Dendritic cell treated with granulocyte-macrophage colony-stimulating factor and Interleukin-4, amounts not matched to agents 40 ng/mL and 50 ng/mL, for 4 days (primary cell): Measurements from ENCODE around the gene ROCK2.

Source experiments
- H3K27ac Mint-ChIP-seq: one replicate; pipeline ENCODE4 v1.8.0; 2022; ENCODE audit warnings: mild to moderate bottlenecking, mixed read lengths
- H3K27me3 Mint-ChIP-seq: one replicate; pipeline ENCODE4 v1.8.0; 2022; ENCODE audit warnings: mild to moderate bottlenecking, mixed read lengths
- H3K36me3 Mint-ChIP-seq: one replicate; pipeline ENCODE4 v1.8.0; 2022; ENCODE audit warnings: low read depth, mixed read lengths
- H3K4me1 Mint-ChIP-seq: one replicate; pipeline ENCODE4 v1.8.0; 2022; ENCODE audit warnings: low read depth, mixed read lengths
- H3K4me3 Mint-ChIP-seq: one replicate; pipeline ENCODE4 v1.8.0; 2022; ENCODE audit warnings: mild to moderate bottlenecking, moderate library complexity, mixed read lengths
- H3K9me3 Mint-ChIP-seq: one replicate; pipeline ENCODE4 v1.8.0; 2022; ENCODE audit warnings: mixed read lengths
- intact Hi-C: fragments of 100-400 bp; cut with micrococcal nuclease; formaldehyde crosslinking; loops from one replicate; pipeline ENCODE4 v1.15.0; 2022

Gene ROCK2

GRCh38 chr2:11375689-11376027 lies 31.2 kb upstream of the ROCK2 start:
- Mint-ChIP-seq H3K4me1 (peaks cover 7% of the 10 kb centered on the region), H3K9me3 (no peaks in the 10 kb centered on the region), H3K4me3 (no peak overlapping the region), H3K27me3 (no peaks in the 10 kb centered on the region), H3K36me3 (no peaks in the 10 kb centered on the region), H3K27ac (no peak overlapping the region)
- intact Hi-C loops, result no loop called here

- Mint-ChIP-seq H3K4me3 (no peak overlapping the region), H3K27me3 (no peaks in the 10 kb centered on the region), H3K9me3 (no peaks in the 10 kb centered on the region), H3K36me3 (no peaks in the 10 kb centered on the region), H3K27ac (no peak overlapping the region), H3K4me1 (peaks cover 7% of the 10 kb centered on the region)
- intact Hi-C loops, result no loop called here
These were observed 30.7 kb upstream of the ROCK2 start for GRCh38 chr2:11375025-11375688.

GRCh38 chr2:11373096-11373495 lies 28.7 kb upstream of the ROCK2 start:
- no peaks in the 10 kb centered on the region for H3K9me3 Mint-ChIP-seq
- intact Hi-C loops, result no loop called here
- peaks cover 6% of the 10 kb centered on the region for H3K4me1 Mint-ChIP-seq
- no peaks in the 10 kb centered on the region for H3K27me3 Mint-ChIP-seq
- H3K4me3 Mint-ChIP-seq, result no peak overlapping the region
- no peak overlapping the region for H3K27ac Mint-ChIP-seq
- H3K36me3 Mint-ChIP-seq, result no peaks in the 10 kb centered on the region

- H3K4me1 Mint-ChIP-seq, result no peaks in the 10 kb centered on the region
- no peak overlapping the region for H3K27ac Mint-ChIP-seq
- H3K9me3 Mint-ChIP-seq, result no peaks in the 10 kb centered on the region
- no peaks in the 10 kb centered on the region for H3K36me3 Mint-ChIP-seq
- H3K4me3 Mint-ChIP-seq, result no peak overlapping the region
- H3K27me3 Mint-ChIP-seq, result no peaks in the 10 kb centered on the region
- intact Hi-C loops, result no loop called here
These were observed 26.9 kb upstream of the ROCK2 start for GRCh38 chr2:11371092-11371937.

- no peaks in the 10 kb centered on the region for H3K9me3 Mint-ChIP-seq
- no peak overlapping the region for H3K27ac Mint-ChIP-seq
- H3K36me3 Mint-ChIP-seq, result no peaks in the 10 kb centered on the region
- H3K4me3 Mint-ChIP-seq, result no peak overlapping the region
- intact Hi-C loops, result no loop called here
- no peaks in the 10 kb centered on the region for H3K4me1 Mint-ChIP-seq
- no peaks in the 10 kb centered on the region for H3K27me3 Mint-ChIP-seq
These were observed 26.1 kb upstream of the ROCK2 start for GRCh38 chr2:11370377-11371091.

GRCh38 chr2:11368059-11368572 lies 23.7 kb upstream of the ROCK2 start:
- no peaks in the 10 kb centered on the region for H3K36me3 Mint-ChIP-seq
- no peaks in the 10 kb centered on the region for H3K27me3 Mint-ChIP-seq
- no peak overlapping the region for H3K27ac Mint-ChIP-seq
- intact Hi-C loops, result no loop called here
- H3K9me3 Mint-ChIP-seq, result no peaks in the 10 kb centered on the region
- no peaks in the 10 kb centered on the region for H3K4me1 Mint-ChIP-seq
- no peak overlapping the region for H3K4me3 Mint-ChIP-seq

- Mint-ChIP-seq H3K4me1 (no peaks in the 10 kb centered on the region), H3K9me3 (no peaks in the 10 kb centered on the region), H3K27me3 (no peaks in the 10 kb centered on the region), H3K36me3 (no peaks in the 10 kb centered on the region), H3K4me3 (no peak overlapping the region), H3K27ac (no peak overlapping the region)
- intact Hi-C loops, result no loop called here
These were observed 22.8 kb upstream of the ROCK2 start for GRCh38 chr2:11367170-11367730.

- Mint-ChIP-seq H3K4me1 (no peaks in the 10 kb centered on the region), H3K27me3 (no peaks in the 10 kb centered on the region), H3K36me3 (no peaks in the 10 kb centered on the region), H3K4me3 (no peak overlapping the region), H3K27ac (no peak overlapping the region), H3K9me3 (no peaks in the 10 kb centered on the region)
- intact Hi-C loops, result no loop called here
These were observed 21.9 kb upstream of the ROCK2 start for GRCh38 chr2:11366326-11366741.

GRCh38 chr2:11365096-11365879 lies 20.9 kb upstream of the ROCK2 start:
- Mint-ChIP-seq H3K36me3 (no peaks in the 10 kb centered on the region), H3K27ac (no peak overlapping the region), H3K4me3 (no peak overlapping the region), H3K27me3 (no peaks in the 10 kb centered on the region), H3K9me3 (no peaks in the 10 kb centered on the region), H3K4me1 (no peaks in the 10 kb centered on the region)
- intact Hi-C loops, result no loop called here

- Mint-ChIP-seq H3K36me3 (no peaks in the 10 kb centered on the region), H3K4me1 (no peaks in the 10 kb centered on the region), H3K9me3 (no peaks in the 10 kb centered on the region), H3K4me3 (no peak overlapping the region), H3K27ac (no peak overlapping the region), H3K27me3 (no peaks in the 10 kb centered on the region)
- intact Hi-C loops, result no loop called here
These were observed 20.1 kb upstream of the ROCK2 start for GRCh38 chr2:11364565-11364887.

- Mint-ChIP-seq H3K9me3 (no peaks in the 10 kb centered on the region), H3K36me3 (no peaks in the 10 kb centered on the region), H3K27me3 (no peaks in the 10 kb centered on the region), H3K4me3 (no peak overlapping the region), H3K4me1 (no peaks in the 10 kb centered on the region), H3K27ac (no peak overlapping the region)
- intact Hi-C loops, result no loop called here
These were observed 19.6 kb upstream of the ROCK2 start for GRCh38 chr2:11363868-11364564.

GRCh38 chr2:11359865-11360264 lies 15.4 kb upstream of the ROCK2 start:
- H3K4me1 Mint-ChIP-seq, result no peaks in the 10 kb centered on the region
- no peaks in the 10 kb centered on the region for H3K36me3 Mint-ChIP-seq
- H3K27me3 Mint-ChIP-seq, result peaks cover 2% of the 10 kb centered on the region
- no peaks in the 10 kb centered on the region for H3K9me3 Mint-ChIP-seq
- intact Hi-C loops, result no loop called here
- H3K4me3 Mint-ChIP-seq, result no peak overlapping the region
- H3K27ac Mint-ChIP-seq, result no peak overlapping the region

GRCh38 chr2:11357428-11357972 lies 13.1 kb upstream of the ROCK2 start:
- Mint-ChIP-seq H3K4me3 (no peak overlapping the region), H3K27me3 (peaks cover 2% of the 10 kb centered on the region), H3K36me3 (no peaks in the 10 kb centered on the region), H3K9me3 (no peaks in the 10 kb centered on the region), H3K4me1 (no peaks in the 10 kb centered on the region), H3K27ac (no peak overlapping the region)
- intact Hi-C loops, result no loop called here
